Activated CD4-positive, alpha-beta T cell treated with anti-CD3 and anti-CD28 coated beads, Interleukin-2, Interleukin-6, amounts not matched to agents 100 ng/mL and 50 ng/mL, durations not matched to agents 16 hours and 8 hours (primary cell): Measurements from ENCODE around the gene KIR3DL2.
A peak's percentile ranks its signal among the peaks of the same experiment; 100 is the strongest.
"Not testable (repeated sequence)": the region's sequence is repeated elsewhere in the genome, so short reads cannot be mapped to it uniquely, and the experiment has no call there.

Source experiments
- DNase-seq: peaks from one replicate; pipeline ENCODE4 v3.0.0-alpha.2; 2020

The KIR3DL2 gene

GRCh38 chr19:54873990-54874389 lies 23.7 kb downstream of the KIR3DL2 start, which contains the start of gene FCAR:
Gene FCAR (plus strand): TSS chr19:54874235. CDS start chr19:54874290, 55 bp downstream.
- DNase-seq, result no peak

DNA sequence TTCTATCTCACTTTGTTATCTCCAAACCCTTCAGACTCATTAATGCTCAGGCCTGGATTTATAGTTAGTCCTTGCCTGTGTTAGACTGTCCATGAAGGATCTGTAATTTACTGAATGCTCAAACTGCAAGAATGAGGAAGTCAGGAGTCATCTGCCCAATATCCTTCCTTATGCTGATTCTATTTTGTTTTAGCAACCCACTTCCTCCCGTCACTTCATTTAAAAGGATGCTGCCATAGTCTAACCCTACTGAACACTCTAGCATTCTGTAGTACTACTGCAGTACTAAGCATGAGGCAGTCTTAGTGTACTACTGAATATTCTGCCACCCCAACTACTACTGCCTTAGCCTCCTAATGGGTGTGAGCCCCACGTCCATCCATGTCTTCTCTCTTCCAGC lies 25.3 kb downstream of the KIR3DL2 start:
- no peak for DNase-seq

GRCh38 chr19:54877471-54877870 lies 27.2 kb downstream of the KIR3DL2 start:
- DNase-seq, result no peak

DNA sequence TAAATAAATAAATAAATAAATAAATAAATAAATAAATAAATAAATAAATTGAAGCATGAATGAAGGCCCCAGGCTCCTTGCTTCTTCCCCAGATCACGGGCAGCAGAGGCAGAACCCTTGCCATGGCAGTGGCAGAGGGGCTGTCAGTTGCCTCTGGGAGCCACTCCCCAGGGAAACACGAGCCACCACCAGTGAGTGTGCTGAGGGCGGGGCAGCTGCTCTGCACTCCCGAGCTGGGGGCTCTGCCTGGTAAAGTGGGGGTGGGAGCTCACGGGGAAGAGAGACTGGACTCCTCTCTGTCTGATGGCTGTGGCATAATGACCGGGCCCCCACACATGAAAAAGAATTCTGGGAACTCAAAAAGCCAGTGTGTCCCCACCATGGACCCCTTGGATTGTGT lies 31.6 kb downstream of the KIR3DL2 start:
- no peak for DNase-seq

DNA sequence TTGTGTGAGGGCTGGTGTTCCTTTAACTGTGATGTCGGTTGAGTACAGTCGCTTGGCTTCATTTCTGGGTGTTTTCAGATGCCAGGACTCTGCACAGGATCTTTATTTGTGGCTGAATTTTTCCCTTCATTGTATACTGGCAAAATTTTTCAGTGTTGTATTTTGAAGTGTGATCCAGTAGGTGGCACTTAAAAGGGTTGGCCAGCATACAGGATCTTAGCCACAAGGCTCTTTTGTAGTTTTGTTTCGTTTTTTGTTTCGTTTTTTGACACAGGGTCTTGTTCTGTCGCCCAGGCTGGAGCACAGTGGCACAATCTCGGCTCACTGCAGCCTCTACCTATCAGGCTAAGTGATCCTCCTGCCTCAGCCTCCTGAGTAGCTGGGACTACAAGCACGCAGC lies 32.5 kb downstream of the KIR3DL2 start:
- peak; percentile 42 for DNase-seq

GRCh38 chr19:54883228-54883627 lies 33.0 kb downstream of the KIR3DL2 start:
- no peak for DNase-seq

- no peak for DNase-seq
These were observed 38.0 kb downstream of the KIR3DL2 start for GRCh38 chr19:54888239-54888638.

GRCh38 chr19:54889566-54889965 lies 39.3 kb downstream of the KIR3DL2 start:
- no peak for DNase-seq

- no peak for DNase-seq
These were observed 43.2 kb downstream of the KIR3DL2 start for GRCh38 chr19:54893406-54893805.

- DNase-seq, result not testable (repeated sequence)
These were observed 43.9 kb downstream of the KIR3DL2 start for GRCh38 chr19:54894106-54894505.

DNA sequence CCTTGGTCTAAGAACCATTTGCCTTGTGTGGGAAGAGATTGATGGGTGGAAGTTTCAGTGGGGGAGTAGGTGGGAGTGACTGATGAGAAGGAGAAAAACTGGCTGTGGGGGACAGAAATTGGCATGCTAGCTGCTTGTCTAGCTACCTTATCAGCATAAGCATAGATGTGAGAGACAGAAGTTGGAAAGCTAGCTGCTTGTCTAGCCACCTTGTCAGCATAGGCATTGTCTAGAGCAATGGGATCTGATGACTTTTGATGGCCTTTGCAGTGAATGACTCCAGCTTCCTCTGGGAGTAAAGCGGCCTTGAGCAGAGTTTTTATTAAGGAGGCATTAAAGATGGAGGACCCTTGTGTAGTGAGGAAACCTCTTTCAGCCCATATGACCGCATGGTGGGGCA lies 45.8 kb downstream of the KIR3DL2 start:
- no peak for DNase-seq

DNA sequence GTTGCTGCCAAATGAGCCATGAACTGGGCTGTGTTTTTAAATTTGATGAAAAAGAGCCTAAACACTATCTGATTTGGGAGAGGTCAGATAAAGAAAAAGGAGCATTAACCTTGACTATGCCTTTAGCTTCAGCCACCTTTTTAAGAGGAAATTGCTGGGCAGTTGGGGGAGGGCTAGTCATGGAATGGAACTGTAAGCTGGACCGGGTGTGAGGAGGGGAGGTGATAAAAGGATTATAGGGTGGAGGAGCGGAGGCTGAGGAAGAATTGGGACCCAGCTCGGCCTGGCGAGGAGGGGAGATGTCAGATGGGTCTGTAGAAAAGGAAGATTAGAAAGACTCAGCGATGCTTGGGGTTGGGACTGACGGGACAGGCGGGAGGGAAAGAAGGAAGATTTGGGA lies 48.4 kb downstream of the KIR3DL2 start:
- not testable (repeated sequence) for DNase-seq

DNA sequence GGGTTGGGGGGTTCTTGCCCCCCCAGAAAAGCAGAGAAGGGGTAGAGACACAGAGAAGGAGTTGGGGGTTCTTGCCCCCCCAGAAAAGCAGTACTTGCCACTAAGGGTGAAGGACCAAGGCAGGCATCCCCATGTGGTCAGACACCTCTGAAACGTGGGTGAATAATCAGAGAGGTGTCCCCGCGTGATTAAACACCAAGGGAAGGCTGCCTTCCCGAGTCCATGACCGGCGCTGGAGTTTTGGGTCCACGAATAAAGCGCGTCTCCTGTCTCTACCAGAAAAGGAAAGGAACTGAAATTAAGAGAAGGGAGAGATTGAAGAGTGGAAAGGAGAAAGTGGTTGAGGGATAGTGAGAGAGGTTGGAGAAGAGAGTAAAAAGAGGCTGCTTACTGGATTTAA lies 49.4 kb downstream of the KIR3DL2 start:
- not testable (repeated sequence) for DNase-seq

DNA sequence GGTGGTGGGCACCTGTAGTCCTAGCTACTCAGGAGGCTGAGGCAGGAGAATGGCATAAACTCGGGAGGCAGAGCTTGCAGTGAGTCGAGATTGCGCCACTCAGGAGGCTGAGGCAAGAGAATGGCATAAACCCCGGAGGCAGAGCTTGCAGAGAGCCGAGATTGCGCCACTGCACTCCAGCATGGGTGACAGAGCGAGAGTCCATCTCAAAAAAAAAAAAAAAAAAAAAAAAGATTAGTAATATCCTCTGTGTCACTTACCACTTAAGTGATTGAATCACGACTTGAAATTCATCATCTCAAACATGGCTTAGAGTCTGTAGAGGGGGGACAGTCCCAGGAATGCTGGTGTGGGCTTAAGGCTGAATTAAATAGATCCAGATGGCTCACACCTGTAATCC lies 50.9 kb downstream of the KIR3DL2 start:
- not testable (repeated sequence) for DNase-seq

DNA sequence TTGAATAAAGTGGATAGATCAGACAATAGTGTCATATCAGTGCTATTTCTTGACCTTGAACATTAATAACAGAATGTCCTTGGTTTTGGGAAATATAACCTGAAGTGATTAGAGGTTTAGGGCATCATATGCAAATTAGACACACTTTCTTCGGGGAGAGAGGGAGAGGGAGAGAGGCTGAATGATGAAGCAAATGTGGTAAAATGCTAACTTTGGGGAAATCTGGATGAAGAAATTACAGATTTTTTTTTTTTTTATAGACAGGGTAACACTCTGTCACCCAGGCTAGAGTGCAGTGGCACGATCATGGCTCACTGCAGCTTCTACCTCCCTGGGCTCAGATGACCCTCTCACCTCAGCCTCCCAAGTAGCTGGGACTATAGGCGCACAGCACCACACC lies 51.8 kb downstream of the KIR3DL2 start:
- DNase-seq, result no peak

DNA sequence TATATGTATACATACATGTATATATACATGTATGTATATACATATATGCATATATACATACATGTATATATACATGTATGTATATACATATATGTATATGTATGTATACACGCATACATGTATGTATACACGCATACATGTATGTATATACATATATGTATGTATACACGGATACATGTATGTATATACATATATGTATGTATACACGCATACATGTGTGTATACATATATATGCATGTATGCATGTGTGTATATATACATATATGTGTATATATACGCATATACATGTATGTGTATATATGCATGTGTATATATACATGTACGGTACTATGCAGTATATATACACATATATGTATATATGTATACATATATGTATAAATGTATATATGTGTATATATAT lies 53.1 kb downstream of the KIR3DL2 start:
- no peak for DNase-seq

GRCh38 chr19:54904261-54904660 lies 54.0 kb downstream of the KIR3DL2 start:
- not testable (repeated sequence) for DNase-seq

- DNase-seq, result no peak
These were observed 55.2 kb downstream of the KIR3DL2 start for GRCh38 chr19:54905421-54905802.

DNA sequence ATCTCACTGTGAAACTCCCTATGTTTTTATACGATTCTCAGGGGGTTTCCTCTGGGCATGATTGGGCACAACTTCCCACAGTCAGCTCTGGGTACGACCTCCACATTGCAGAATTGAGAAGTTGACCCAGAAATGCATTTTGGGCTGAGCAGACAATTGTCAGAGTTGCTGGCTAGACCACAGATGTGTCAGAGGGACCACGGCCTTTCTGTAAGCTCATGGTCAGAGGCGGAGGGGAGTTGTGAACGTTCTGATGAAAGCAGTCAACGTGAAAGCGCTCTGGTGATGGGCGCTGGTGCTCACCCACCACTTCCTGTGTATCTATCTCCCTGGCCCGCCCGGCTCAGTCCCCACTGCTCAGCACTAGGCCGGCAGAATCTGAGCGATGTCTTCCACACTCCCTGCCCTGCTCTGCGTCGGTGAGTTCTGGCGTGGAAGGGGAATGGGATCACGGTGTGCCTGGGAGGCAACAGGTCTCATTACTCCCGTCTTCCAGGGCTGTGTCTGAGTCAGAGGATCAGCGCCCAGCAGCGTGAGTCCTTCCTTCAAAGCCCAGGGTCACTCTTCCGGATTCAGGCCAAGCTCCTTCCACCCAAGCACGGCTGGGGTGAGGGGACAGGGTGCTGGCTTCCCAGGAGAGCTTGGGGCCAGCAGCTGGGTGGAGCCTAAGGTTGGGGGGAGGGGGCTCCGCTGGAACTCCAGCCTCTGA lies 55.7 kb downstream of the KIR3DL2 start, which contains the start of gene NCR1:
Gene NCR1, plus strand, starts transcription at position 346 of the 709 bp plus-strand sequence. Its CDS starts 40 bp downstream, at position 386.
- no peak for DNase-seq

DNA sequence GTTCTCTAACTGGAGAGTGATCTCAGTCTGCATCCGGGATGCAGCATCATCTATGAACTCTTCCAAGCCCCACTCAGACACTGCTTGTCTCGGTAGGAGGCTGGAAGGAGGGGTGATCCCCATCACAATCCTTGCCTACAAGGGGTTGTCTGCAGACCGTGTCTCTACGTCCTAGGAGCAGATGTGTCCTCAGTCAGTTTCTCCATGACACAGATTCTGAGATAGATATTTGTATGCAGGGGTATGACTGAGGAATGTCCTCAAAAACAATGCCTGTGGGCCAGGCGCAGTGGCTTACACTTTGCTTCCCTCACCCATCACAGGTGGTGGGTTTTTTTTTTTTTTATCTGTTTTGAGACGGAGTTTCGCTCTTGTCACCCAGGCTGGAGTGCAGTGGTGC lies 56.6 kb downstream of the KIR3DL2 start:
- DNase-seq, result no peak

GRCh38 chr19:54907899-54908298 lies 57.7 kb downstream of the KIR3DL2 start:
- not testable (repeated sequence) for DNase-seq
